ENCODE results near the gene SPACA6.

Gene SPACA6

GRCh38 chr19:51706296-51706695 is 13.2 kb downstream of the SPACA6 start:
- no peak for ATAC-seq
- DNase-seq = no peak

DNA sequence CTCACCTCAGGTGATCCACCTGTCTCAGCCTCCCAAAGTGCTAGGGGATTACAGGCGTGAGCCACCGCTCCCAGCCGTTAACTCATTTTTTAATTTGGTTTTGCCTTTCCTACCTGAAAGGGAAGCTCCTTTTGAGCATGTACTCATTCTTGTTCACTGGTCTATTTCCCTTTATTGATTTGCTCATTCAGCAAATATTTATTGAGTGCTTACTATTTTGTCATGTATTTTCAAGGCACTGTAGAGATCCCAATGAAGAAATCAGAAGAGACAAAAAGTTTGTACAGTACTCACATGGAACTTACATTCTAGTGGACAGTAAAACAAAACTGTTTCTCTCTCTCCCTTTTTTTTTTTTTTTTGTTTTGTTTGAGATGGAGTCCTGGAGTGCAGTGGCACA is 13.8 kb downstream of the SPACA6 start:
- DNase-seq (no peak), ATAC-seq (no peak)

GRCh38 chr19:51708811-51709210 is 15.7 kb downstream of the SPACA6 start:
- no peak for ATAC-seq

GRCh38 chr19:51709575-51709974 is 16.4 kb downstream of the SPACA6 start:
- DNase-seq (no peak), ATAC-seq (no peak)

More at GRCh38 chr19:51708811-51709210, 15.7 kb downstream of the SPACA6 start:
- DNase-seq = no peak

DNA sequence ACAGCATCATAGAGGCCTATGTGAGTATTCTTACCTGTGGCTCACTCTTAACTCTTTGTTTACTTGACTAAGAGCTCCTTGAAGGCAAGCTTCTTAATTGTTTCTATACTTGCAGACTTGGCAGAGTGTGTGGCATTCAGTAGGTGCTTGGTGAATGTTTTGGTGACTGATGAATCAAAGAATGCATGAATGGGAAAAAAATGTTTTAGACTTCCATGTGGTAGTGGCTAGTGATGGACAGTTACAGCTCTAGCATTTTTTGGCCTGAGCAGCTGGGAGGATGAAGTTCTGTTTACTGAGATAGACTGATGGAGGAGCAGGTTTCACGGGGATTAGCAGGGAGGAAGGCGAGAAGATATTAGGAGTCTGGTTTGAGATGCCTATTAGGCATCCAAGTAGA is 17.0 kb downstream of the SPACA6 start:
- no peak for DNase-seq

DNA sequence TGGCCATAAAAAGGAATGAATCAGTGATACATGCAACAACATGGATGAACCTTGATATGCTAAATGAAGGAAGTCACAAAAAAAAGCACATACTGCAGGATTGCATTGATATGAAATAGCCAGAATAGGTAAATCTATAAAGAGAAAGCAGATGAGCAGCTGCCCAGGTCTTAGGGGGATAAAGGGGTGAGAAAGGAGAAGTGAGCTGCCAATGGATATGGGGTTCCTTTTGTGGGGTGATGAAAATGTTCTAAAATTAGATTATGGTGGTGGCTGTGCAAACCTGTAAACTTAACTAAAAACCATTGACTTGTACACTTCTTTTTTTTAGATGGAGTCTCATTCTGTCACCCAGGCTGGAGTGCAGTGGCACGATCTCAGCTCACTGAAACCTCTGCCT is 18.6 kb downstream of the SPACA6 start:
- DNase-seq (no peak), ATAC-seq (no peak)

More for the DNA sequence above, 17.0 kb downstream of the SPACA6 start:
- ATAC-seq = no peak

GRCh38 chr19:51712461-51713081 is 19.4 kb downstream of the SPACA6 start:
- DNase-seq (no peak), ATAC-seq (no peak)

DNA sequence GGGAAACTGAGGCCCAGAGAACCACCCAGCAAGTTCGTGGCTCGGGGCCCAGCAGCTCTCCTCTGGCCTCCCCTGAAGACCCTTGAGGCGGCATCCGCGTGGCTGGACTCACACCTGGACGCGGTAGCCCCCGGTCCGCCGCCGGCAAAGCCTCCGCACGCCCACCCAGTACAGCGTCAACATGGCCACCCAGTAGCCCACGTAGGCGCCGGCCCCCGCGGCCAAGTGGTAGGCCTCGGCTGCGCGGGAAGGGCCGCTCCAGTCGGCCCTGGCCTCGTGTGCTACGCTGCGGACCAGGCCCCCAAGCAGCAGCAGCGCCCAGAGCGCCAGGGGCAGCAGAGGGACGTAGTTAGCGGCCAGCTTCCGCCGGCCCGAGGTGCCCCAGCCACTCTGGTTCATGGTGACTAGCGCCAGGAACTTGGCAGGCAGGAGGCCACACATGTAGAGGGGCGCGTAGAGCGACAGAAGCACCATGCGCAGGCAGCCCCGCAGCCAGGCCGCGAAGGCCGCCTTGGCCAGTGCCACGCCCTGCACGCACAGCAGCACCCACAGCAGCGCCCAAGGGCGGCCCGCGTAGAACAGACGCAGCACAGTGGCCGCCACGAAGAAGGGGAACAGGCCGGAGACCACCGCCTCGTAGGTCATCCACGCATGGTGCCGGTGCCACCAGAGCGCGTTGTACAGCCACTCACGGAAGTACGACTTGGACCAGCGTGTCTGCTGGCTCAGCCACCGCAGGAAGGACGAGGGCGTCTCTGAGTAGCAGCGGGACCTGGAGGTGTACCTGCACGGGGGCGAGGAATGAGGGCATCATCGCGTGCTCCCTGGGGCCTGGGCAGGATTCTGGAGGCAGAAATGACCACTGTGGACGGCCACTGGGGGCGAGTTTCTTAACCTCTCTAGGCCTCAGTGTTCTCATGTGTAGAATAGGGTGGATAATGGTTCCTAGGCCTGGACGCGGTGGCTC is 20.5 kb downstream of the SPACA6 start:
- no peak for DNase-seq
- ATAC-seq = no peak

DNA sequence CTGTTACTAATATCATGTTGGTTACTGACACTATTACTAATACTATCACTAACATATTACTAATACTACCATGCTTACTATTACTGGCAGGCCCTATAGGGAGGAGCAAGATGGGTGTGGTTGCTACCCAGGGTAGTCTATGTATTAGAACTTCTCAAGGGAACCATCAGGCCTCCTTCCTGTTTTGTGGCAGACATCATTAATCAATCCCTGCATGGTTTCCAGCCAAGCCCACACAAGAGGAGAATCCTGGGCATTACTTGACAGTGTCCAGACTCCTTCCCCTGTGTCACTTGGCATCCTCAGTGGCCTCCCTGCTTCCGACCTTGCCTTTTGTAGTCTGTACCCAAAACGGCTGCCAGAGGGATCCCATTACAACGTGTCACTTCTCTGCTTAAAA is 21.7 kb downstream of the SPACA6 start:
- DNase-seq (no peak), ATAC-seq (no peak)

DNA sequence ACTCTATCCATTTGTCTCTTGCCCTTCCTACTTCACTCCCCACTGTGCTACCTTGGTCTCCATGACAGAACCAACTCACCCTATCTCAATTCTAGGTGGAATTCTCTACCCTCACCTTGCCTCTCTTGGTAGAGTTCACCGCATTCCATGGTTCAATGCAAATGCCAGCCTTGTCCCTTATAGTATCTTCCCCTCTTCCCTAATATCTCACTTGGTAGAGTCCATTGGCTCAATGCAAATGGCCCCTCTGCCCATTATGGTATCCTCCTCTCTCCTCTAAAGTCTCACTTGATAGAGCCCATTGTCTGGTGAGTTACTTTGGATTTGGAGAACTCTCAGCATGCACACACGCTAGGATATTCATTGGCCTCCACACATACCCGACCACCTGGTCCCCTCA is 22.7 kb downstream of the SPACA6 start:
- DNase-seq (no peak), ATAC-seq (no peak)

GRCh38 chr19:51716925-51717324 is 23.8 kb downstream of the SPACA6 start:
- no peak for ATAC-seq
- DNase-seq = no peak

- ATAC-seq = no peak
- no peak for DNase-seq
These were observed 26.3 kb downstream of the SPACA6 start for GRCh38 chr19:51719251-51719988.

- no peak for DNase-seq
- no peak for ATAC-seq
These were observed 28.8 kb downstream of the SPACA6 start for GRCh38 chr19:51721905-51722304.

GRCh38 chr19:51722492-51722891 is 29.4 kb downstream of the SPACA6 start:
- ATAC-seq (no peak), DNase-seq (no peak)

GRCh38 chr19:51724543-51724942 is 31.4 kb downstream of the SPACA6 start:
- ATAC-seq = no peak
- no peak for DNase-seq

DNA sequence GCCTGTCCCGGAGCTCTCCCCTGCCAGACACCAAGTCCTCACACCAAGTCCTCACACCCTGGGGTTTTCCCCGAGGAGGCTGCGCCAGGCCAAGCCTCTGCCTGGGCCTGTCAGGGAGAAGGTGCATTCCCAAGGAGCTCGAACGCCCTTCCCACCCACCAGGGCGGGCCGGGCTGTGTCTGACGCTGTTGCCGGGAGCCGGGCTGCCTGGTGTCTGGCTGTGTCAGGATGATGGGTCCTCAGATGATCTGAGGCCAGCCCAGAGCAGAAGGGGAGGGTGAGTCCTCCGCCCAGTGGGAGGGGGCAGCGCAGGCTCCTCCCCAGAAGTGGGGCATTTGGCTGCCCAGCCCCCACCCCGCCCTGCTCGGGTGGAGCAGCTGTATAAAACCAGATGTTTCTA is 32.9 kb downstream of the SPACA6 start:
- DNase-seq = no peak
- no peak for ATAC-seq

- ATAC-seq (no peak), DNase-seq (no peak)
These were observed 34.3 kb downstream of the SPACA6 start for GRCh38 chr19:51727349-51727880.

- DNase-seq (no peak), ATAC-seq (no peak)
These were observed 36.7 kb downstream of the SPACA6 start for GRCh38 chr19:51729781-51730180.

GRCh38 chr19:51733742-51734522 is 40.8 kb downstream of the SPACA6 start:
- ATAC-seq (no peak), DNase-seq (no peak)

GRCh38 chr19:51735759-51736449 is 42.8 kb downstream of the SPACA6 start:
- ATAC-seq (no peak), DNase-seq (no peak)

- DNase-seq = no peak
These were observed 44.3 kb downstream of the SPACA6 start for GRCh38 chr19:51737389-51737788.

More at GRCh38 chr19:51737389-51737788, 44.3 kb downstream of the SPACA6 start:
- ATAC-seq = no peak
